CD8-positive, alpha-beta memory T cell (primary cell): ENCODE results near the gene DDAH2. TPM values are rescaled to one million over a fixed set of nuclear protein-coding genes. Genes with fewer than 3 reads are reported as not detected.
A peak's percentile ranks its signal among the peaks of the same experiment; 100 is the strongest.

Source experiments
- CTCF ChIA-PET: fragments of 350-600 bp; sonication (Branson Sonifier 250); formaldehyde crosslinking; loops from one replicate; lab custom pipeline; 2021; ENCODE audit warnings: antibody characterized with exemption; lab: Charles Lee
- POLR2A ChIA-PET: fragments of 350-600 bp; sonication (Branson Sonifier 250); formaldehyde crosslinking; loops from one replicate; lab custom pipeline; 2021; ENCODE audit warnings: antibody characterized with exemption; lab: Charles Lee
- DNase-seq, 5 donors: peaks; one replicate each; pipeline versions ENCODE4 v3.0.0 to v3.0.0-alpha.2; 2020 to 2022; ENCODE audit warnings: mixed read lengths in 1 of 5
- H3K27ac ChIP-seq: one replicate; pipeline ENCODE4 v1.7.0; 2013; ENCODE audit warnings: low read depth, mild to moderate bottlenecking, low read length, moderate library complexity
- H3K27me3 ChIP-seq: 2 replicates; pipeline ENCODE4 v1.7.0; 2013; ENCODE audit warnings: low read length, mild to moderate bottlenecking; ENCODE audit not compliant: insufficient read depth, poor library complexity, severe bottlenecking
- H3K36me3 ChIP-seq: 2 replicates; pipeline ENCODE4 v1.7.0; 2013; ENCODE audit warnings: mild to moderate bottlenecking, low read length, moderate library complexity; ENCODE audit not compliant: insufficient read depth
- H3K4me1 ChIP-seq: 2 replicates; pipeline ENCODE4 v1.7.0; 2013; ENCODE audit warnings: mild to moderate bottlenecking, low read length, moderate library complexity; ENCODE audit not compliant: insufficient read depth
- H3K4me3 ChIP-seq: 2 replicates; pipeline ENCODE4 v1.7.0; 2013; ENCODE audit warnings: mild to moderate bottlenecking, low read length
- H3K9me3 ChIP-seq: 2 replicates; pipeline ENCODE4 v1.7.0; 2013; ENCODE audit warnings: mild to moderate bottlenecking, low read length
- H3K27ac Mint-ChIP-seq, 8 donors: one replicate each; pipeline ENCODE4 v1.8.0; 2020 to 2021; ENCODE audit warnings: mixed read lengths in 8 of 8, mild to moderate bottlenecking in 6 of 8, inconsistent platforms in 3 of 8, moderate library complexity in 3 of 8
- H3K27me3 Mint-ChIP-seq, 2 donors: one replicate each; pipeline ENCODE4 v1.8.0; 2020 to 2021; ENCODE audit warnings: mixed read lengths in 2 of 2, mild to moderate bottlenecking in 1 of 2, moderate library complexity in 1 of 2
- H3K36me3 Mint-ChIP-seq, 3 donors: one replicate each; pipeline ENCODE4 v1.8.0; 2020 to 2021; ENCODE audit warnings: mixed read lengths in 3 of 3, inconsistent platforms in 1 of 3, mild to moderate bottlenecking in 1 of 3
- H3K4me1 Mint-ChIP-seq, 3 donors: one replicate each; pipeline ENCODE4 v1.8.0; 2020 to 2021; ENCODE audit warnings: mixed read lengths in 3 of 3, inconsistent platforms in 1 of 3, mild to moderate bottlenecking in 1 of 3
- H3K4me3 Mint-ChIP-seq, 7 donors: one replicate each; pipeline ENCODE4 v1.8.0; 2020 to 2021; ENCODE audit warnings: mixed read lengths in 7 of 7, mild to moderate bottlenecking in 6 of 7, moderate library complexity in 4 of 7, inconsistent platforms in 2 of 7
- H3K9me3 Mint-ChIP-seq, 5 donors: one replicate each; pipeline ENCODE4 v1.8.0; 2020 to 2022; ENCODE audit warnings: mixed read lengths in 5 of 5, mild to moderate bottlenecking in 3 of 5, moderate library complexity in 2 of 5, inconsistent platforms in 1 of 5
- polyA plus RNA-seq: library from polyadenylated mRNA; unstranded; fragments of 300-500 nt; fragmentation: Illumina TruSeq; gene quantifications from one replicate; pipeline ENCODE4 v1.2.3, GENCODE V29; 2021
- total RNA-seq, 2 experiments: library from RNA; stranded (reverse); gene quantifications; one replicate each; pipeline ENCODE4 v1.2.3, GENCODE V29; 2021

The DDAH2 gene
- total and polyA plus RNA-seq, 3 experiments from 2014 or later, result 4.1 to 26.3 (median 4.9) TPM

DNA sequence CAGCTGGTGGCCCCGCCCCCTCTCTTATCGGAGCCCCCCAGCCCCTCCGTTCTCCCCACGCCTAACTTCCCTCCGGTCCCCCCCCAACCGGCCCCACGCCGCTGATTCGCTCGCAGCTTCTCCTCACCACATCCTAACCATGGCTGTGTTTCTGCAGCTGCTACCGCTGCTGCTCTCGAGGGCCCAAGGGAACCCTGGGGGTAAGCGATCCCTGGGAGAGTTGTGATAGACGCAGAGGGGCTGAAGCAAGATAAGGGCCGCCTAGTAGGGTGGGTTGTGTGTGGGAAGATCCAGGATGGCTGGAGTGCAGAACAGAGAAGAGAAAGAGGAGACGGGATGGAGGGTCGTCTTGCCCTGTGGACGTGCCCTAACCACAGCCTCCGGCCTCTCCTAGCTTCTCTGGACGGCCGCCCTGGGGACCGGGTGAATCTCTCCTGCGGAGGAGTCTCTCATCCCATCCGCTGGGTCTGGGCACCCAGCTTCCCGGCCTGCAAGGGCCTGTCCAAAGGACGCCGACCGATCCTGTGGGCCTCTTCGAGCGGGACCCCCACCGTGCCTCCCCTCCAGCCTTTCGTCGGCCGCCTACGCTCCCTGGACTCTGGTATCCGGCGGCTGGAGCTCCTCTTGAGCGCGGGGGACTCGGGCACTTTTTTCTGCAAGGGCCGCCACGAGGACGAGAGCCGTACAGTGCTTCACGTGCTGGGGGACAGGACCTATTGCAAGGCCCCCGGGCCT, 5.7 kb downstream of the DDAH2 start, which contains the start of gene MPIG6B:
TSS of gene MPIG6B (plus strand) at position 129 of the 735 bp plus-strand sequence. CDS start at position 140, 11 bp downstream.
- peaks cover 17% of the 10 kb centered on the region for H3K4me1 ChIP-seq
- no peaks in the 10 kb centered on the region for H3K9me3 ChIP-seq
- Mint-ChIP-seq H3K27me3 (peaks cover 0 to 2% of the 10 kb centered on the region in 2 donors), H3K9me3 (no peaks in the 10 kb centered on the region), H3K36me3 (peaks cover 0 to 10% (median 2%) of the 10 kb centered on the region in 3 donors), H3K4me3 (no peak within 1 kb of the TSS), H3K27ac (peak within 1 kb of the TSS in 3 of 8 donors; percentile 20 to 64 (median 46)), H3K4me1 (peaks cover 10 to 15% (median 13%) of the 10 kb centered on the region in 3 donors)
- CTCF ChIA-PET, result interaction anchor here (0.9 to 1.3 kb wide), 5 partner anchors 16 to 172 kb away, joined by 3 to 4 read pairs (median 3); partner anchors contain the start of gene MSH5
- POLR2A ChIA-PET, result interaction anchor here (0.6 to 0.7 kb wide), 2 partner anchors 112 to 146 kb away, joined by 3 to 4 read pairs; no protein-coding TSS in a partner anchor
- no peaks in the 10 kb centered on the region for H3K27me3 ChIP-seq
- no peak within 1 kb of the TSS for H3K4me3 ChIP-seq
- peaks cover 4% of the 10 kb centered on the region for H3K36me3 ChIP-seq
- no peak for DNase-seq
- no peak within 1 kb of the TSS for H3K27ac ChIP-seq

GRCh38 chr6:31722173-31722572, 6.9 kb downstream of the DDAH2 start:
- Histone ChIP-seq H3K4me1 (peaks cover 7% of the 10 kb centered on the region), H3K27ac (no peak overlapping the region), H3K9me3 (no peaks in the 10 kb centered on the region), H3K36me3 (peaks cover under 1% of the 10 kb centered on the region), H3K4me3 (no peak overlapping the region), H3K27me3 (no peaks in the 10 kb centered on the region)
- no peak overlapping the region for H3K4me3 Mint-ChIP-seq
- CTCF ChIA-PET, result no interaction called here
- H3K27me3 Mint-ChIP-seq, result peaks cover 0 to 2% of the 10 kb centered on the region in 2 donors
- POLR2A ChIA-PET, result no interaction called here
- H3K36me3 Mint-ChIP-seq, result peaks cover 0 to 6% (median 2%) of the 10 kb centered on the region in 3 donors
- no peak for DNase-seq
- H3K27ac Mint-ChIP-seq, result peak overlapping the region in 1 of 8 donors; percentile 47
- peaks cover 4 to 9% (median 6%) of the 10 kb centered on the region in 3 donors for H3K4me1 Mint-ChIP-seq
- H3K9me3 Mint-ChIP-seq, result no peaks in the 10 kb centered on the region

- CTCF ChIA-PET, result no interaction called here
- Mint-ChIP-seq H3K9me3 (no peaks in the 10 kb centered on the region), H3K27me3 (peaks cover 0 to 2% of the 10 kb centered on the region in 2 donors), H3K36me3 (peaks cover 0 to 5% (median 0%) of the 10 kb centered on the region in 3 donors), H3K4me1 (peaks cover 4 to 9% (median 6%) of the 10 kb centered on the region in 3 donors), H3K27ac (peak within 1 kb of the TSS in 1 of 8 donors; percentile 80), H3K4me3 (peak within 1 kb of the TSS in 1 of 7 donors; percentile 41)
- no peaks in the 10 kb centered on the region for H3K9me3 ChIP-seq
- H3K27ac ChIP-seq, result no peak within 1 kb of the TSS
- no peaks in the 10 kb centered on the region for H3K27me3 ChIP-seq
- no peak within 1 kb of the TSS for H3K4me3 ChIP-seq
- H3K36me3 ChIP-seq, result no peaks in the 10 kb centered on the region
- POLR2A ChIA-PET, result no interaction called here
- peaks cover 4% of the 10 kb centered on the region for H3K4me1 ChIP-seq
- peak in 1 of 5 donors; percentile 30 for DNase-seq
Observed at GRCh38 chr6:31721351-31722020, 7.6 kb downstream of the DDAH2 start, which contains the start of gene LY6G6C. Gene LY6G6C (minus strand): TSS chr6:31721746. CDS start chr6:31721679, 67 bp downstream.

- CTCF ChIA-PET, result interaction anchor here (0.9 kb wide), 1 partner anchor 140 kb away, joined by 3 read pairs; no protein-coding TSS in a partner anchor
- no peaks in the 10 kb centered on the region for H3K9me3 ChIP-seq
- Mint-ChIP-seq H3K4me1 (peaks cover 0 to 9% (median 2%) of the 10 kb centered on the region in 3 donors), H3K27me3 (peaks cover 0 to 2% of the 10 kb centered on the region in 2 donors), H3K36me3 (no peaks in the 10 kb centered on the region), H3K4me3 (no peak overlapping the region), H3K9me3 (no peaks in the 10 kb centered on the region), H3K27ac (peak overlapping the region in 1 of 8 donors; percentile 38)
- H3K4me1 ChIP-seq, result no peaks in the 10 kb centered on the region
- no peak for DNase-seq
- no peak overlapping the region for H3K27ac ChIP-seq
- no peaks in the 10 kb centered on the region for H3K36me3 ChIP-seq
- POLR2A ChIA-PET, result no interaction called here
- no peak overlapping the region for H3K4me3 ChIP-seq
- H3K27me3 ChIP-seq, result no peaks in the 10 kb centered on the region
Observed at GRCh38 chr6:31720196-31720770, 8.8 kb downstream of the DDAH2 start.

DNA sequence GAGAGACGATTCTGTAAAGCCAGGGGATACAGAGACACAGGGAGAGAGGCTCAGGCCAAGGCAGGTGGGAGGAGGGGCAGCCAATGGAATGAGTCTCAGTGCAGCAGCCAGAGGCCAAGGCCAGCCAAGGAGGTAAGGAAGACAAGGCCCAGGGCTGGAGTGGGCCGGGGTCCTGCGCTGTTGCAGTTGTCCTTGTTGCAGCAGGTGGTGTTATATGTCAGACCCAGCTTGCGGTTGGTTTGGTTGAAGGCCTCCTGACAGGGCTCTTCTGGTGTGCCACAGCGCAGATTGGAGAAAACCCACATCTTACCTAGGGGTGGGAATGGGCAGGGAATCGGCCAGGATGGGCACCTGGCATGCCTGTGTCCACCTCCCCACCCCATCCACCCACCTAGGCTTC, 10.1 kb downstream of the DDAH2 start:
- Histone ChIP-seq H3K4me3 (no peak overlapping the region), H3K36me3 (no peaks in the 10 kb centered on the region), H3K27ac (no peak overlapping the region), H3K4me1 (no peaks in the 10 kb centered on the region), H3K9me3 (no peaks in the 10 kb centered on the region), H3K27me3 (no peaks in the 10 kb centered on the region)
- POLR2A ChIA-PET, result no interaction called here
- Mint-ChIP-seq H3K9me3 (no peaks in the 10 kb centered on the region), H3K27me3 (peaks cover 0 to 2% of the 10 kb centered on the region in 2 donors), H3K36me3 (no peaks in the 10 kb centered on the region), H3K27ac (no peak overlapping the region), H3K4me3 (no peak overlapping the region), H3K4me1 (peaks cover 0 to 5% (median 2%) of the 10 kb centered on the region in 3 donors)
- DNase-seq, result no peak
- CTCF ChIA-PET, result no interaction called here

GRCh38 chr6:31718265-31718664, 10.8 kb downstream of the DDAH2 start:
- no peak for DNase-seq
- no peaks in the 10 kb centered on the region for H3K36me3 Mint-ChIP-seq
- Histone ChIP-seq H3K4me1 (no peaks in the 10 kb centered on the region), H3K36me3 (no peaks in the 10 kb centered on the region), H3K27ac (no peak overlapping the region), H3K9me3 (no peaks in the 10 kb centered on the region), H3K4me3 (no peak overlapping the region), H3K27me3 (no peaks in the 10 kb centered on the region)
- ChIA-PET CTCF (no interaction called here), POLR2A (no interaction called here)
- peaks cover 0 to 2% (median under 1%) of the 10 kb centered on the region in 3 donors for H3K4me1 Mint-ChIP-seq
- H3K9me3 Mint-ChIP-seq, result no peaks in the 10 kb centered on the region
- no peak overlapping the region for H3K27ac Mint-ChIP-seq
- peaks cover 0 to 2% of the 10 kb centered on the region in 2 donors for H3K27me3 Mint-ChIP-seq
- H3K4me3 Mint-ChIP-seq, result no peak overlapping the region

DNA sequence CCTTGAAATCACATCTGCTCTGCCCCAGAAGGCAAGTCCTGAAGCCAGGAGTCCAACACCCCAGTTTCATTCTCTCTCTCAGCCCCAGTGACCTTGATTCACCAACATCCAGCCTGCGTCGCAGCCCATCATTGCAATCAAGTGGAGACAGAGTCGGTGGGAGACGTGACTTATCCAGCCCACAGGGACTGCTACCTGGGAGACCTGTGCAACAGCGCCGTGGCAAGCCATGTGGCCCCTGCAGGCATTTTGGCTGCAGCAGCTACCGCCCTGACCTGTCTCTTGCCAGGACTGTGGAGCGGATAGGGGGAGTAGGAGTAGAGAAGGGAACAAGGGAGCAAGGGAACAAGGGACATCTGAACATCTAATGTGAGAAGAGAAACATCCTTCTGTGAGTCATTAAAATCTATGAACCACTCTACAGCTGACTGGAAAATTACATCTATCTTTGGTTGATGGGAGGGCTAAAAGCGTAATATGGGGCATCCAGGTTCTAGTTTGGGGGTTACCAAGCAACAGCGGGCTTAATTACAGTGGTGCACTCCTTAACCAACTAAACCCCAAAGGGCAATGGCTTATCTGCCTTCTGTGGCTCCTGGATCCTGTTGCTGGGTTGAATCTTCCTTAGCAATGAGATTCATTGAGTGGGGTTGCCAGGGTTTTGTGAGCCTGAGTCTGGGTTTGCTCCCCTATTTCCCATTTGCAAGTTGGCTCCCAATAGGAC, 11.4 kb downstream of the DDAH2 start:
- no peak for DNase-seq
- Mint-ChIP-seq H3K27ac (no peak overlapping the region), H3K9me3 (no peaks in the 10 kb centered on the region), H3K27me3 (peaks cover 0 to 2% of the 10 kb centered on the region in 2 donors), H3K36me3 (no peaks in the 10 kb centered on the region), H3K4me3 (no peak overlapping the region), H3K4me1 (no peaks in the 10 kb centered on the region)
- Histone ChIP-seq H3K27ac (no peak overlapping the region), H3K4me1 (no peaks in the 10 kb centered on the region), H3K9me3 (no peaks in the 10 kb centered on the region), H3K4me3 (no peak overlapping the region), H3K36me3 (no peaks in the 10 kb centered on the region), H3K27me3 (no peaks in the 10 kb centered on the region)
- CTCF ChIA-PET, result no interaction called here
- POLR2A ChIA-PET, result interaction anchor here (0.6 kb wide), 1 partner anchor 21 kb away, joined by 6 read pairs; no protein-coding TSS in a partner anchor
